ENCODE data around the gene PROM1.

PROM1 gene

DNA sequence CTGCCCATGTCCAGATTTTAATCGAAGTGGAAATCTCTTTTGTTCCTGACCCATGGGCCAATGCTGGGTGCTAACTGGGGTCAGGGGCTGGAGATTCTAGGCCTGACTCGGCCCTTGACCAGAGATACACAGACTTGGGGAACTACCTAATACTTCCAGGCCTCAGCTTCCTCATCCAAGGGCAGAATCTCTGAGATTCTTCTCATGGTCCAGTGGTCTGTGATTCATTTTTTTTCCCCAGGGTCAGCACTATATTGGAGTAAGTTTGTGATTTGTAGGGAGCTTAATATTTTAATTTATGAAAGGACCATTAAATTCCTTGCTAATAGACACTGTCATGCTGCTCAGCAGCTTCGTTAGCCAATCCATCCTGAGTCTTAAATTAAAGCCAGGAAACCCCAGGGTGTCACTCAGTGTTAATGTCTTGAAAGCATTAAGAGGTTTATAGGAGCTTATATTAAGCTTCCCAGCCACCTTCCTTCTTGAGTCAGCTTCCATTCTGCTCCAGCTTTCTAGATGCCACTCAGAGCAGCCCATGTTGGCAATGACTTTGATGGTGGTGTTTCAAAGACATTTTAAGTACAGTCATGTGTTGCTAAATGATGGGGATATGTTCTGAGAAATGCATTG, 27.0 kb upstream of the PROM1 start:
- Histone ChIP-seq H3K9ac (ENCODE audit: low read length) (no peak overlapping the region), H3K27ac (ENCODE audit: low read length, poor library complexity, severe bottlenecking) (no peak overlapping the region), H3K27me3 (ENCODE audit: control insufficient read depth in 1 of 2, insufficient read depth in 1 of 2, low read length in 2 of 2) (peaks cover 33 to 67% of the 10 kb centered on the region in 2 experiments), H3K79me1 (replicated peaks; ENCODE audit: low read length, poor library complexity, severe bottlenecking) (no peaks in the 10 kb centered on the region), H3K23ac (ENCODE audit: low read length in 2 of 2) (no peak overlapping the region), H2AFZ (ENCODE audit: low read depth, low read length) (no peak overlapping the region), H3K4me2 (ENCODE audit: low read length, poor library complexity, severe bottlenecking) (no peak overlapping the region), H2BK5ac (ENCODE audit: low read depth, low read length, poor library complexity, severe bottlenecking) (no peak overlapping the region), H3K4me1 (ENCODE audit: control insufficient read depth, insufficient read depth, low read depth, low read length) (no peaks in the 10 kb centered on the region), H3K36me3 (ENCODE audit: control insufficient read depth in 1 of 2, insufficient read depth in 2 of 2, low read depth in 1 of 2, low read length in 2 of 2) (no peaks in the 10 kb centered on the region), H4K91ac (ENCODE audit: low read length) (no peak overlapping the region), H3K4ac (ENCODE audit: low read depth in 1 of 2, low read length in 2 of 2) (no peak overlapping the region), H3K4me3 (ENCODE audit: insufficient read depth in 1 of 2, low read depth in 1 of 2, low read length in 2 of 2) (no peak overlapping the region), H3K18ac (ENCODE audit: low read depth in 1 of 2, low read length in 2 of 2) (no peak overlapping the region), H3K9me3 (ENCODE audit: control insufficient read depth, low read length) (no peaks in the 10 kb centered on the region), H2BK12ac (ENCODE audit: low read length in 2 of 2) (no peak overlapping the region), H3K14ac (ENCODE audit: low read length in 2 of 2) (no peak overlapping the region), H4K8ac (ENCODE audit: low read length) (no peak overlapping the region), H2BK120ac (ENCODE audit: low read depth, low read length) (no peak overlapping the region), H2BK15ac (ENCODE audit: low read depth, poor library complexity, severe bottlenecking) (no peak overlapping the region), H2AK5ac (ENCODE audit: low read length, severe bottlenecking) (no peak overlapping the region)
- 87% methylated on average over 3 of the region's 3 CpGs for WGBS
- no peak for DNase-seq

- H3K4me2 ChIP-seq (ENCODE audit: low read length, poor library complexity, severe bottlenecking), result no peak overlapping the region
- DNase-seq, result no peak
Measured at GRCh38 chr4:16110199-16110598, 26.4 kb upstream of the PROM1 start.

GRCh38 chr4:16109256-16109655, 25.4 kb upstream of the PROM1 start:
- no peak for DNase-seq
- no peak overlapping the region for H2AFZ ChIP-seq (ENCODE audit: low read depth, low read length)
- no peak overlapping the region for H2BK5ac ChIP-seq (ENCODE audit: low read depth, low read length, poor library complexity, severe bottlenecking)
- no peak overlapping the region for H3K4me2 ChIP-seq (ENCODE audit: low read length, poor library complexity, severe bottlenecking)
- no peak overlapping the region for H3K9ac ChIP-seq (ENCODE audit: low read length)
- no peak overlapping the region for H2BK12ac ChIP-seq (ENCODE audit: low read length in 2 of 2)
- no peak overlapping the region for H2AK5ac ChIP-seq (ENCODE audit: low read length, severe bottlenecking)
- H3K4ac ChIP-seq (ENCODE audit: low read depth in 1 of 2, low read length in 2 of 2), result no peak overlapping the region
- H3K14ac ChIP-seq (ENCODE audit: low read length in 2 of 2), result no peak overlapping the region
- no peaks in the 10 kb centered on the region for H3K4me1 ChIP-seq (ENCODE audit: control insufficient read depth, insufficient read depth, low read depth, low read length)
- H3K4me3 ChIP-seq (ENCODE audit: insufficient read depth in 1 of 2, low read depth in 1 of 2, low read length in 2 of 2), result no peak overlapping the region
- H3K27me3 ChIP-seq (ENCODE audit: control insufficient read depth in 1 of 2, insufficient read depth in 1 of 2, low read length in 2 of 2), result peaks cover 21 to 58% of the 10 kb centered on the region in 2 experiments
- WGBS, result 97% methylated on average over 5 of the region's 6 CpGs
- no peaks in the 10 kb centered on the region for H3K79me1 ChIP-seq (replicated peaks; ENCODE audit: low read length, poor library complexity, severe bottlenecking)
- H2BK15ac ChIP-seq (ENCODE audit: low read depth, poor library complexity, severe bottlenecking), result no peak overlapping the region
- H2BK120ac ChIP-seq (ENCODE audit: low read depth, low read length), result no peak overlapping the region
- H3K18ac ChIP-seq (ENCODE audit: low read depth in 1 of 2, low read length in 2 of 2), result no peak overlapping the region
- H3K27ac ChIP-seq (ENCODE audit: low read length, poor library complexity, severe bottlenecking), result no peak overlapping the region
- no peak overlapping the region for H4K91ac ChIP-seq (ENCODE audit: low read length)
- no peak overlapping the region for H3K23ac ChIP-seq (ENCODE audit: low read length in 2 of 2)
- no peaks in the 10 kb centered on the region for H3K36me3 ChIP-seq (ENCODE audit: control insufficient read depth in 1 of 2, insufficient read depth in 2 of 2, low read depth in 1 of 2, low read length in 2 of 2)
- no peak overlapping the region for H4K8ac ChIP-seq (ENCODE audit: low read length)
- H3K9me3 ChIP-seq (ENCODE audit: control insufficient read depth, low read length), result no peaks in the 10 kb centered on the region

More at GRCh38 chr4:16110199-16110598, 26.4 kb upstream of the PROM1 start:
- no peak overlapping the region for H2AK5ac ChIP-seq (ENCODE audit: low read length, severe bottlenecking)
- H4K8ac ChIP-seq (ENCODE audit: low read length), result no peak overlapping the region
- H3K4me1 ChIP-seq (ENCODE audit: control insufficient read depth, insufficient read depth, low read depth, low read length), result no peaks in the 10 kb centered on the region
- no peaks in the 10 kb centered on the region for H3K79me1 ChIP-seq (replicated peaks; ENCODE audit: low read length, poor library complexity, severe bottlenecking)
- no peak overlapping the region for H3K4ac ChIP-seq (ENCODE audit: low read depth in 1 of 2, low read length in 2 of 2)
- no peak overlapping the region for H2BK15ac ChIP-seq (ENCODE audit: low read depth, poor library complexity, severe bottlenecking)
- H3K14ac ChIP-seq (ENCODE audit: low read length in 2 of 2), result no peak overlapping the region
- H2BK5ac ChIP-seq (ENCODE audit: low read depth, low read length, poor library complexity, severe bottlenecking), result no peak overlapping the region
- no peak overlapping the region for H3K18ac ChIP-seq (ENCODE audit: low read depth in 1 of 2, low read length in 2 of 2)
- H3K9me3 ChIP-seq (ENCODE audit: control insufficient read depth, low read length), result no peaks in the 10 kb centered on the region
- H2AFZ ChIP-seq (ENCODE audit: low read depth, low read length), result no peak overlapping the region
- H2BK120ac ChIP-seq (ENCODE audit: low read depth, low read length), result no peak overlapping the region
- H3K36me3 ChIP-seq (ENCODE audit: control insufficient read depth in 1 of 2, insufficient read depth in 2 of 2, low read depth in 1 of 2, low read length in 2 of 2), result no peaks in the 10 kb centered on the region
- H3K9ac ChIP-seq (ENCODE audit: low read length), result no peak overlapping the region
- H3K27me3 ChIP-seq (ENCODE audit: control insufficient read depth in 1 of 2, insufficient read depth in 1 of 2, low read length in 2 of 2), result peaks cover 30 to 66% of the 10 kb centered on the region in 2 experiments
- H3K4me3 ChIP-seq (ENCODE audit: insufficient read depth in 1 of 2, low read depth in 1 of 2, low read length in 2 of 2), result no peak overlapping the region
- H2BK12ac ChIP-seq (ENCODE audit: low read length in 2 of 2), result no peak overlapping the region
- no peak overlapping the region for H4K91ac ChIP-seq (ENCODE audit: low read length)
- no peak overlapping the region for H3K23ac ChIP-seq (ENCODE audit: low read length in 2 of 2)
- H3K27ac ChIP-seq (ENCODE audit: low read length, poor library complexity, severe bottlenecking), result no peak overlapping the region

- Histone ChIP-seq H2BK5ac (ENCODE audit: low read depth, low read length, poor library complexity, severe bottlenecking) (no peak overlapping the region), H3K27me3 (ENCODE audit: control insufficient read depth in 1 of 2, insufficient read depth in 1 of 2, low read length in 2 of 2) (peaks cover 27 to 60% of the 10 kb centered on the region in 2 experiments), H3K4ac (ENCODE audit: low read depth in 1 of 2, low read length in 2 of 2) (no peak overlapping the region), H3K4me2 (ENCODE audit: low read length, poor library complexity, severe bottlenecking) (no peak overlapping the region), H2AK5ac (ENCODE audit: low read length, severe bottlenecking) (no peak overlapping the region), H3K4me3 (ENCODE audit: insufficient read depth in 1 of 2, low read depth in 1 of 2, low read length in 2 of 2) (no peak overlapping the region), H2BK12ac (ENCODE audit: low read length in 2 of 2) (no peak overlapping the region), H2BK120ac (ENCODE audit: low read depth, low read length) (no peak overlapping the region), H3K23ac (ENCODE audit: low read length in 2 of 2) (no peak overlapping the region), H3K79me1 (replicated peaks; ENCODE audit: low read length, poor library complexity, severe bottlenecking) (no peaks in the 10 kb centered on the region), H3K36me3 (ENCODE audit: control insufficient read depth in 1 of 2, insufficient read depth in 2 of 2, low read depth in 1 of 2, low read length in 2 of 2) (no peaks in the 10 kb centered on the region), H2AFZ (ENCODE audit: low read depth, low read length) (no peak overlapping the region), H2BK15ac (ENCODE audit: low read depth, poor library complexity, severe bottlenecking) (no peak overlapping the region), H3K9ac (ENCODE audit: low read length) (no peak overlapping the region), H3K4me1 (ENCODE audit: control insufficient read depth, insufficient read depth, low read depth, low read length) (no peaks in the 10 kb centered on the region), H3K14ac (ENCODE audit: low read length in 2 of 2) (no peak overlapping the region), H3K9me3 (ENCODE audit: control insufficient read depth, low read length) (no peaks in the 10 kb centered on the region), H3K27ac (ENCODE audit: low read length, poor library complexity, severe bottlenecking) (no peak overlapping the region), H3K18ac (ENCODE audit: low read depth in 1 of 2, low read length in 2 of 2) (no peak overlapping the region), H4K91ac (ENCODE audit: low read length) (no peak overlapping the region), H4K8ac (ENCODE audit: low read length) (no peak overlapping the region)
- WGBS, result 87% methylated on average over 5 of the region's 6 CpGs
- no peak for DNase-seq
Measured at GRCh38 chr4:16106956-16107355, 23.1 kb upstream of the PROM1 start.
